GM12892 (cell line): ENCODE data around the gene ABHD17A.

ENCODE experiments used
- POLR2A ChIP-seq: IDR thresholded peaks from 2 replicates; pipeline ENCODE4 v1.6.1; 2011; ENCODE audit warnings: low read depth, low read length, control low read depth
- POLR2AphosphoS5 ChIP-seq: IDR thresholded peaks from 2 replicates; pipeline ENCODE4 v1.6.1; 2011; ENCODE audit warnings: low read depth, low read length, control low read depth

GRCh38 chr19:1837222-1837565, 48.1 kb downstream of the ABHD17A start:
- TF ChIP-seq POLR2A = no peak
- TF ChIP-seq POLR2AphosphoS5 = no peak
